ENCODE data around the gene NEDD9.

DNA sequence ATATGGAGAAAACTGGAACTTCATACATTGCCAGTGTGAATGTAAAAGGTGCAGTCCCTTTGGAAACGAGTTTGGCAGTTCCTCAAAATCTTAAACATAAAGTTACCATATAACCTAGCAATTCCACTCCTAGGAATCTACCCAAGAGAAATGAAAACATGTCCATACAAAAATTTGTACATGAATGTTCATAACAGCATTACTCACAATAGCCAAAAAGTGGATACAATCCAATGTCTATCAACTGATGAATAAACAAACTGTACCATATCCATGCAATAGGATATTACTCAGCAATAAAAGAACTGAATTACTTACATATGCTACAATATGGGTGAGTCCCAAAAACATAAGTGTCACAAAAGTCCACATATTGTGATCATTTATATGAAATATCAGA is 72.3 kb downstream of the NEDD9 start:
- TF ChIP-seq GATA3 (IDR thresholded peaks at IDR 0.05; ENCODE audit: low read depth, low read length): no peak
- TF ChIP-seq GATA2 (IDR thresholded peaks at IDR 0.05; ENCODE audit: low read depth, low read length): no peak

Measured in SH-SY5Y (cell line).